ENCODE data around the gene COX11. TPM values are rescaled to one million over a fixed set of nuclear protein-coding genes. Genes with fewer than 3 reads are reported as not detected.

The COX11 gene
- polyA plus RNA-seq, 1 of the 3 experiments (the other 2 are of a cell fraction): 85.8 TPM

DNA sequence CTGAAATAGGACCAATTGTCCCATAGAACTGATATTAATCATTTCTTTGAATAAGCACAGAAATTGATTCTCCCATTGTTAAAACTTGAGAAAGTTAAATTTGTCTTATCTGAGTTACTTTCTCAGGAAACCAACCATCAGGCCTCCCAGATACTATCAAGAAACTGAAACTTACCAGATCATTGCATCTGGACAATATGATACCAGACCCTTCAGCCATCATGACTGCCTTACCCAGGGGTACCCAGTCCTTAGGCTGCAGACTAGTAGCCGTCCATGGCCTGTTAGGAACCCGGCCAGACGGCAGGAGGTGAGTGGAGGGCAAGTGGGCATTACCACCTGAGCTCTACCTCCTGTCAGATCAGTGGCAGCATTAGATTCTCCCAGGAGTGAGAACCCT, 7.9 kb upstream of the COX11 start:
- DNase-seq: no peak
- no peak overlapping the region for H3K27ac ChIP-seq (ENCODE audit: low read depth in 2 of 2, low read length in 1 of 2)
- H3K27me3 ChIP-seq (ENCODE audit: insufficient read depth): no peaks in the 10 kb centered on the region
- no peak overlapping the region for H2AFZ ChIP-seq (ENCODE audit: low read depth)
- no peak overlapping the region for H3K9ac ChIP-seq
- peaks cover 6% of the 10 kb centered on the region for H3F3A ChIP-seq (replicated peaks; ENCODE audit: insufficient read depth)
- ChIA-PET CTCF (interaction anchor here (1.3 kb wide), 2 partner anchors 10 to 17 kb away, joined by 3 to 4 read pairs; no protein-coding TSS in a partner anchor), POLR2A (no interaction called here)
- no peaks in the 10 kb centered on the region for H3K9me2 ChIP-seq
- WGBS (ENCODE audit: low lambda C conversion rate): 89% methylated on average over 3 of the region's 3 CpGs
- H4K20me1 ChIP-seq (ENCODE audit: insufficient read depth): no peaks in the 10 kb centered on the region
- TF ChIP-seq MXI1 (IDR thresholded peaks at IDR 0.05; ENCODE audit: low read depth, low read length): no peak
- no peak for TF ChIP-seq TEAD4 (IDR thresholded peaks at IDR 0.05; ENCODE audit: borderline replicate concordance, insufficient read depth)
- no peak for TF ChIP-seq JUND (IDR thresholded peaks at IDR 0.05)
- no peak for TF ChIP-seq SIN3A (IDR thresholded peaks at IDR 0.05; ENCODE audit: borderline replicate concordance, low read depth, low read length)
- TF ChIP-seq GABPA (IDR thresholded peaks at IDR 0.05; ENCODE audit: low read depth): no peak
- TF ChIP-seq FOSL2 (IDR thresholded peaks at IDR 0.05; ENCODE audit: borderline replicate concordance, low read depth): no peak
- TF ChIP-seq, protein P1, sequence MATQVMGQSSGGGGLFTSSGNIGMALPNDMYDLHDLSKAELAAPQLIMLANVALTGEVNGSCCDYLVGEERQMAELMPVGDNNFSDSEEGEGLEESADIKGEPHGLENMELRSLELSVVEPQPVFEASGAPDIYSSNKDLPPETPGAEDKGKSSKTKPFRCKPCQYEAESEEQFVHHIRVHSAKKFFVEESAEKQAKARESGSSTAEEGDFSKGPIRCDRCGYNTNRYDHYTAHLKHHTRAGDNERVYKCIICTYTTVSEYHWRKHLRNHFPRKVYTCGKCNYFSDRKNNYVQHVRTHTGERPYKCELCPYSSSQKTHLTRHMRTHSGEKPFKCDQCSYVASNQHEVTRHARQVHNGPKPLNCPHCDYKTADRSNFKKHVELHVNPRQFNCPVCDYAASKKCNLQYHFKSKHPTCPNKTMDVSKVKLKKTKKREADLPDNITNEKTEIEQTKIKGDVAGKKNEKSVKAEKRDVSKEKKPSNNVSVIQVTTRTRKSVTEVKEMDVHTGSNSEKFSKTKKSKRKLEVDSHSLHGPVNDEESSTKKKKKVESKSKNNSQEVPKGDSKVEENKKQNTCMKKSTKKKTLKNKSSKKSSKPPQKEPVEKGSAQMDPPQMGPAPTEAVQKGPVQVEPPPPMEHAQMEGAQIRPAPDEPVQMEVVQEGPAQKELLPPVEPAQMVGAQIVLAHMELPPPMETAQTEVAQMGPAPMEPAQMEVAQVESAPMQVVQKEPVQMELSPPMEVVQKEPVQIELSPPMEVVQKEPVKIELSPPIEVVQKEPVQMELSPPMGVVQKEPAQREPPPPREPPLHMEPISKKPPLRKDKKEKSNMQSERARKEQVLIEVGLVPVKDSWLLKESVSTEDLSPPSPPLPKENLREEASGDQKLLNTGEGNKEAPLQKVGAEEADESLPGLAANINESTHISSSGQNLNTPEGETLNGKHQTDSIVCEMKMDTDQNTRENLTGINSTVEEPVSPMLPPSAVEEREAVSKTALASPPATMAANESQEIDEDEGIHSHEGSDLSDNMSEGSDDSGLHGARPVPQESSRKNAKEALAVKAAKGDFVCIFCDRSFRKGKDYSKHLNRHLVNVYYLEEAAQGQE (IDR thresholded peaks at IDR 0.05; ENCODE audit: low read depth, low read length): no peak
- no peak for TF ChIP-seq MEF2A (IDR thresholded peaks at IDR 0.05; ENCODE audit: borderline replicate concordance, low read depth)
- TF ChIP-seq, protein P2, sequence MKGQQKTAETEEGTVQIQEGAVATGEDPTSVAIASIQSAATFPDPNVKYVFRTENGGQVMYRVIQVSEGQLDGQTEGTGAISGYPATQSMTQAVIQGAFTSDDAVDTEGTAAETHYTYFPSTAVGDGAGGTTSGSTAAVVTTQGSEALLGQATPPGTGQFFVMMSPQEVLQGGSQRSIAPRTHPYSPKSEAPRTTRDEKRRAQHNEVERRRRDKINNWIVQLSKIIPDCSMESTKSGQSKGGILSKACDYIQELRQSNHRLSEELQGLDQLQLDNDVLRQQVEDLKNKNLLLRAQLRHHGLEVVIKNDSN (IDR thresholded peaks at IDR 0.05; ENCODE audit: borderline replicate concordance, low read depth): no peak
- TF ChIP-seq YY1 (IDR thresholded peaks at IDR 0.05; ENCODE audit: low read depth): no peak
- no peak for TF ChIP-seq ELF1 (IDR thresholded peaks at IDR 0.05)
- TF ChIP-seq, protein P3, sequence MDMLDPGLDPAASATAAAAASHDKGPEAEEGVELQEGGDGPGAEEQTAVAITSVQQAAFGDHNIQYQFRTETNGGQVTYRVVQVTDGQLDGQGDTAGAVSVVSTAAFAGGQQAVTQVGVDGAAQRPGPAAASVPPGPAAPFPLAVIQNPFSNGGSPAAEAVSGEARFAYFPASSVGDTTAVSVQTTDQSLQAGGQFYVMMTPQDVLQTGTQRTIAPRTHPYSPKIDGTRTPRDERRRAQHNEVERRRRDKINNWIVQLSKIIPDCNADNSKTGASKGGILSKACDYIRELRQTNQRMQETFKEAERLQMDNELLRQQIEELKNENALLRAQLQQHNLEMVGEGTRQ (IDR thresholded peaks at IDR 0.05; ENCODE audit: borderline replicate concordance, low read depth, low read length): no peak
- peaks cover 6% of the 10 kb centered on the region; the same call in 1 of the 2 replicates for H3K9me3 ChIP-seq
- peaks cover 20% of the 10 kb centered on the region; the same call in 1 of the 2 replicates for H3K79me2 ChIP-seq (ENCODE audit: insufficient read depth)
- no peak overlapping the region for H3K4me2 ChIP-seq
- H3K4me3 ChIP-seq (ENCODE audit: low read depth in 2 of 2, low read length in 1 of 2): no peak overlapping the region
- H3K4me1 ChIP-seq (ENCODE audit: control insufficient read depth in 1 of 2, insufficient read depth in 2 of 2, low read depth in 1 of 2, low read length in 1 of 2): peaks cover 0 to 8% of the 10 kb centered on the region in 2 experiments; a peak in 2 of 4 replicates
- peaks cover 2 to 16% of the 10 kb centered on the region in 2 experiments for H3K36me3 ChIP-seq (replicated peaks in 1 of 2; ENCODE audit: control insufficient read depth in 1 of 2, insufficient read depth in 2 of 2, low read length in 1 of 2)

DNA sequence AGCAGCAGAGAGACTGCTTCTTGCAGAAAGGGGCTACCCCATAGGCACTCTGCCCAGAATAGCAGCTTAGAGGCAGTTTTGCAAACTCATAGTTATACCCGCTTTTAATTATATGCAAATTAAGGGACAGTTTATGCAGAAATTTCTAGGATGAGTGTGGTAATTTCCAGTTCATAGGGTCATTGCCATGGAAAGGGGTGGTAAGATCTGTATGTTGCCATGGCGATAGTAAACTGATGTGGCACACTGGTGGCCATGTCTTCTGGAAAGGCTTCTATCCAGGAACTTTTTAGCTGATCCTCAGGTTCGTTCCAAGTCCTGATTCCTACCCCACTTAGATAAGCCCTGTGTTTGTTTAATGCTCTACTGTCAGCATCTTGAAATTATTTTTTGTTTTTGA, 6.3 kb upstream of the COX11 start:
- DNase-seq: no peak
- Histone ChIP-seq H3F3A (replicated peaks; ENCODE audit: insufficient read depth) (peaks cover 6% of the 10 kb centered on the region), H3K79me2 (ENCODE audit: insufficient read depth) (peaks cover 34% of the 10 kb centered on the region), H3K36me3 (replicated peaks in 1 of 2; ENCODE audit: control insufficient read depth in 1 of 2, insufficient read depth in 2 of 2, low read length in 1 of 2) (peaks cover 0 to 4% of the 10 kb centered on the region in 2 experiments), H2AFZ (ENCODE audit: low read depth) (no peak overlapping the region), H3K9me3 (no peaks in the 10 kb centered on the region), H3K4me3 (ENCODE audit: low read depth in 2 of 2, low read length in 1 of 2) (no peak overlapping the region), H4K20me1 (ENCODE audit: insufficient read depth) (no peaks in the 10 kb centered on the region), H3K4me1 (ENCODE audit: control insufficient read depth in 1 of 2, insufficient read depth in 2 of 2, low read depth in 1 of 2, low read length in 1 of 2) (peaks cover 0 to 14% of the 10 kb centered on the region in 2 experiments; a peak in 2 of 4 replicates), H3K9ac (no peak overlapping the region), H3K27me3 (ENCODE audit: insufficient read depth) (no peaks in the 10 kb centered on the region), H3K4me2 (no peak overlapping the region), H3K9me2 (no peaks in the 10 kb centered on the region), H3K27ac (ENCODE audit: low read depth in 2 of 2, low read length in 1 of 2) (no peak overlapping the region; a peak in 1 of 4 replicates)
- ChIA-PET CTCF (interaction anchor here (0.8 to 2.5 kb wide), 10 partner anchors 11 to 552 kb away, joined by 3 to 18 read pairs (median 4); no protein-coding TSS in a partner anchor), POLR2A (no interaction called here)
- 92% methylated on average over 3 of the region's 3 CpGs for WGBS (ENCODE audit: low lambda C conversion rate)
- TF ChIP-seq, protein P4, sequence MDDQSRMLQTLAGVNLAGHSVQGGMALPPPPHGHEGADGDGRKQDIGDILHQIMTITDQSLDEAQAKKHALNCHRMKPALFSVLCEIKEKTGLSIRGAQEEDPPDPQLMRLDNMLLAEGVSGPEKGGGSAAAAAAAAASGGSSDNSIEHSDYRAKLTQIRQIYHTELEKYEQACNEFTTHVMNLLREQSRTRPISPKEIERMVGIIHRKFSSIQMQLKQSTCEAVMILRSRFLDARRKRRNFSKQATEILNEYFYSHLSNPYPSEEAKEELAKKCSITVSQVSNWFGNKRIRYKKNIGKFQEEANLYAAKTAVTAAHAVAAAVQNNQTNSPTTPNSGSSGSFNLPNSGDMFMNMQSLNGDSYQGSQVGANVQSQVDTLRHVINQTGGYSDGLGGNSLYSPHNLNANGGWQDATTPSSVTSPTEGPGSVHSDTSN (IDR thresholded peaks at IDR 0.05): no peak
- TF ChIP-seq, protein P1 (IDR thresholded peaks at IDR 0.05; ENCODE audit: low read depth, low read length): no peak
- TF ChIP-seq RAD21 (IDR thresholded peaks at IDR 0.05; ENCODE audit: low read length) (no peak), MEF2A (IDR thresholded peaks at IDR 0.05; ENCODE audit: borderline replicate concordance, low read depth) (no peak), FOXJ3 (CRISPR knock-in tag; IDR thresholded peaks at IDR 0.05) (no peak), FOSL2 (IDR thresholded peaks at IDR 0.05; ENCODE audit: borderline replicate concordance, low read depth) (no peak), RCOR1 (IDR thresholded peaks at IDR 0.05; ENCODE audit: low read length) (no peak)

All from SK-N-SH (cell line).